ENCODE results near the gene ABCC8. TPM values are rescaled to one million over a fixed set of nuclear protein-coding genes. Genes with fewer than 3 reads are reported as not detected.

Gene ABCC8
- total RNA-seq, 2 donors from 2014 or later: 0.55 TPM; not detected in 1

- WGBS, 2 experiments (ENCODE audit: insufficient coverage in 1 of 2, insufficient read length in 1 of 2): 90% methylated on average over 8 of the region's 8 CpGs; no CpG with 5 or more reads in 1 of the 2 experiments
- Histone ChIP-seq H3K9me3 (ENCODE audit: control insufficient read depth, low read length) (no peaks in the 10 kb centered on the region), H3K27ac (ENCODE audit: low read depth, low read length) (no peak overlapping the region), H3K4me3 (ENCODE audit: low read length) (no peak overlapping the region), H3K36me3 (ENCODE audit: control insufficient read depth, insufficient read depth, low read length) (no peaks in the 10 kb centered on the region), H3K27me3 (ENCODE audit: control insufficient read depth, insufficient read depth, low read length, poor library complexity, severe bottlenecking) (no peaks in the 10 kb centered on the region), H3K9ac (ENCODE audit: extremely low read depth, low read length, poor library complexity, severe bottlenecking) (no peak overlapping the region), H3K4me1 (ENCODE audit: control insufficient read depth, insufficient read depth, low read length) (peaks cover 19% of the 10 kb centered on the region)
- Mint-ChIP-seq H3K4me1 (peaks cover 16% of the 10 kb centered on the region), H3K27ac (no peak overlapping the region), H3K27me3 (ENCODE audit: insufficient read depth) (peaks cover 38% of the 10 kb centered on the region), H3K4me3 (no peak overlapping the region), H3K9me3 (no peaks in the 10 kb centered on the region), H3K36me3 (ENCODE audit: low read depth) (no peaks in the 10 kb centered on the region)
- DNase-seq: no peak
- TF ChIP-seq CTCF (conservative IDR thresholded peaks at IDR 0.05): no peak
These were observed 45.5 kb downstream of the ABCC8 start for GRCh38 chr11:17431139-17431538.

GRCh38 chr11:17430616-17431015 lies 46.0 kb downstream of the ABCC8 start:
- H3K9ac ChIP-seq (ENCODE audit: extremely low read depth, low read length, poor library complexity, severe bottlenecking): no peak overlapping the region
- no peak for DNase-seq
- no peak overlapping the region for H3K4me3 Mint-ChIP-seq
- H3K4me1 ChIP-seq (ENCODE audit: control insufficient read depth, insufficient read depth, low read length): peaks cover 16% of the 10 kb centered on the region
- WGBS, 2 experiments (ENCODE audit: insufficient coverage in 1 of 2, insufficient read length in 1 of 2): 86 to 92% methylated on average over 10 to 13 of the region's 13 CpGs
- H3K9me3 ChIP-seq (ENCODE audit: control insufficient read depth, low read length): no peaks in the 10 kb centered on the region
- no peak overlapping the region for H3K4me3 ChIP-seq (ENCODE audit: low read length)
- peaks cover 14% of the 10 kb centered on the region for H3K4me1 Mint-ChIP-seq
- no peaks in the 10 kb centered on the region for H3K9me3 Mint-ChIP-seq
- H3K27me3 ChIP-seq (ENCODE audit: control insufficient read depth, insufficient read depth, low read length, poor library complexity, severe bottlenecking): no peaks in the 10 kb centered on the region
- H3K36me3 Mint-ChIP-seq (ENCODE audit: low read depth): no peaks in the 10 kb centered on the region
- peaks cover 33% of the 10 kb centered on the region for H3K27me3 Mint-ChIP-seq (ENCODE audit: insufficient read depth)
- no peaks in the 10 kb centered on the region for H3K36me3 ChIP-seq (ENCODE audit: control insufficient read depth, insufficient read depth, low read length)
- H3K27ac ChIP-seq (ENCODE audit: low read depth, low read length): no peak overlapping the region
- TF ChIP-seq CTCF (conservative IDR thresholded peaks at IDR 0.05): no peak
- no peak overlapping the region for H3K27ac Mint-ChIP-seq

GRCh38 chr11:17428925-17429324 lies 47.7 kb downstream of the ABCC8 start:
- no peak overlapping the region for H3K4me3 Mint-ChIP-seq
- peaks cover 31% of the 10 kb centered on the region for H3K27me3 Mint-ChIP-seq (ENCODE audit: insufficient read depth)
- H3K4me1 Mint-ChIP-seq: no peaks in the 10 kb centered on the region
- H3K9ac ChIP-seq (ENCODE audit: extremely low read depth, low read length, poor library complexity, severe bottlenecking): no peak overlapping the region
- H3K36me3 Mint-ChIP-seq (ENCODE audit: low read depth): no peaks in the 10 kb centered on the region
- peaks cover 1% of the 10 kb centered on the region for H3K4me1 ChIP-seq (ENCODE audit: control insufficient read depth, insufficient read depth, low read length)
- no peaks in the 10 kb centered on the region for H3K9me3 ChIP-seq (ENCODE audit: control insufficient read depth, low read length)
- no peak for TF ChIP-seq CTCF (conservative IDR thresholded peaks at IDR 0.05)
- no peak overlapping the region for H3K27ac ChIP-seq (ENCODE audit: low read depth, low read length)
- no peak for DNase-seq
- no peaks in the 10 kb centered on the region for H3K36me3 ChIP-seq (ENCODE audit: control insufficient read depth, insufficient read depth, low read length)
- no peak overlapping the region for H3K4me3 ChIP-seq (ENCODE audit: low read length)
- no peaks in the 10 kb centered on the region for H3K27me3 ChIP-seq (ENCODE audit: control insufficient read depth, insufficient read depth, low read length, poor library complexity, severe bottlenecking)
- H3K27ac Mint-ChIP-seq: no peak overlapping the region
- 94% methylated on average over 3 of the region's 3 CpGs; no CpG with 5 or more reads in 1 of the 2 experiments for WGBS, 2 experiments (ENCODE audit: insufficient coverage in 1 of 2, insufficient read length in 1 of 2)
- no peaks in the 10 kb centered on the region for H3K9me3 Mint-ChIP-seq
